Measurements from ENCODE around the gene CALCOCO2.

DNA sequence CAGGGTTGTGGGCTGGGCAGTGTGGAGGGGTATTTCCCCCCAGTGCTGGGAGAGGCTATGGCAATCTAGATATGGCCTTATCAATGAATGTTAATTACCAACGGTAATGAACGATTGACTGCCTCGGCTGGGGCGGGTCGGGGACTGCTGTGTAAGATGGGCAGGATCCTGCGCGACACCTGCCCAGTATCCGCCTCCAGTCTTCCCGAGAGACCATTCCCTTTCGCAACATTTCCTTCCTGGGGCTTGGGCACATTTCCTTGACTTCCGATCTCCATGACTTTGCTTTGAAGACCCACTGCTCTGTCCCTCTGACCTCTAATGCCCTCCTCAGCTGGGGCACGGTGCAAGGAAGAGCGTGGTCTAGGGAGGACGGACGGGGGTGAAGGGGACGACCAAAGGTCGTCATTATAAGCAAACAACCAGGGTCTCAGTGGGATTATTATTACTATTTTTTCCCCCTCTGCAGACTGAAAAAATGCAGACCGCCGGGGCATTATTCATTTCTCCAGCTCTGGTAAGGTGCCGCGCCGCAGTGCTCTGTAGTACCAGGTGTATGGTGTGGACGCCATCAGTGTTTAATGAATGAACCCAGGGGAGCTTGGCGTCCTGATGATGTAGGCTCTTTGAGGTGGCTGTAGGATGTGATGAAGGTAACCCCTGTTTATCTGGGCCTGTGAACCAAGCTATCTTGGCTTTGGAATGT lies 62.3 kb downstream of the CALCOCO2 start:
- TF ChIP-seq, protein P1, sequence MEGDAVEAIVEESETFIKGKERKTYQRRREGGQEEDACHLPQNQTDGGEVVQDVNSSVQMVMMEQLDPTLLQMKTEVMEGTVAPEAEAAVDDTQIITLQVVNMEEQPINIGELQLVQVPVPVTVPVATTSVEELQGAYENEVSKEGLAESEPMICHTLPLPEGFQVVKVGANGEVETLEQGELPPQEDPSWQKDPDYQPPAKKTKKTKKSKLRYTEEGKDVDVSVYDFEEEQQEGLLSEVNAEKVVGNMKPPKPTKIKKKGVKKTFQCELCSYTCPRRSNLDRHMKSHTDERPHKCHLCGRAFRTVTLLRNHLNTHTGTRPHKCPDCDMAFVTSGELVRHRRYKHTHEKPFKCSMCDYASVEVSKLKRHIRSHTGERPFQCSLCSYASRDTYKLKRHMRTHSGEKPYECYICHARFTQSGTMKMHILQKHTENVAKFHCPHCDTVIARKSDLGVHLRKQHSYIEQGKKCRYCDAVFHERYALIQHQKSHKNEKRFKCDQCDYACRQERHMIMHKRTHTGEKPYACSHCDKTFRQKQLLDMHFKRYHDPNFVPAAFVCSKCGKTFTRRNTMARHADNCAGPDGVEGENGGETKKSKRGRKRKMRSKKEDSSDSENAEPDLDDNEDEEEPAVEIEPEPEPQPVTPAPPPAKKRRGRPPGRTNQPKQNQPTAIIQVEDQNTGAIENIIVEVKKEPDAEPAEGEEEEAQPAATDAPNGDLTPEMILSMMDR (IDR thresholded peaks at IDR 0.05 in 2 of 3, conservative IDR thresholded peaks at IDR 0.05 in 1 of 3; ENCODE audit: control insufficient read depth in 2 of 3, extremely low read depth in 1 of 3, insufficient read depth in 1 of 3, low read depth in 3 of 3, low read length in 3 of 3) = no peak
- no peak for TF ChIP-seq POLR2A (IDR thresholded peaks at IDR 0.05; ENCODE audit: low read depth, low read length)
- no peak for TF ChIP-seq ZNF274 (IDR thresholded peaks at IDR 0.05; ENCODE audit: insufficient read depth, insufficient read length)
- no peak; the same call in 1 of the 2 replicates for TF ChIP-seq POLR2AphosphoS5 (IDR thresholded peaks at IDR 0.05; ENCODE audit: low read length)
- TF ChIP-seq ZNF207 (IDR thresholded peaks at IDR 0.05; ENCODE audit: borderline replicate concordance) = 0 out of 2 replicates have a peak, but pooled peaks have one; percentile 28
- no peak for TF ChIP-seq SMC3 (IDR thresholded peaks at IDR 0.05; ENCODE audit: borderline replicate concordance, low read length)
- TF ChIP-seq EZH2 (IDR thresholded peaks at IDR 0.05; ENCODE audit: borderline replicate concordance, control insufficient read depth, low read depth, low read length) = no peak
- TF ChIP-seq TCF12 (IDR thresholded peaks at IDR 0.05; ENCODE audit: low read depth, low read length) = no peak
- TF ChIP-seq, protein P2, sequence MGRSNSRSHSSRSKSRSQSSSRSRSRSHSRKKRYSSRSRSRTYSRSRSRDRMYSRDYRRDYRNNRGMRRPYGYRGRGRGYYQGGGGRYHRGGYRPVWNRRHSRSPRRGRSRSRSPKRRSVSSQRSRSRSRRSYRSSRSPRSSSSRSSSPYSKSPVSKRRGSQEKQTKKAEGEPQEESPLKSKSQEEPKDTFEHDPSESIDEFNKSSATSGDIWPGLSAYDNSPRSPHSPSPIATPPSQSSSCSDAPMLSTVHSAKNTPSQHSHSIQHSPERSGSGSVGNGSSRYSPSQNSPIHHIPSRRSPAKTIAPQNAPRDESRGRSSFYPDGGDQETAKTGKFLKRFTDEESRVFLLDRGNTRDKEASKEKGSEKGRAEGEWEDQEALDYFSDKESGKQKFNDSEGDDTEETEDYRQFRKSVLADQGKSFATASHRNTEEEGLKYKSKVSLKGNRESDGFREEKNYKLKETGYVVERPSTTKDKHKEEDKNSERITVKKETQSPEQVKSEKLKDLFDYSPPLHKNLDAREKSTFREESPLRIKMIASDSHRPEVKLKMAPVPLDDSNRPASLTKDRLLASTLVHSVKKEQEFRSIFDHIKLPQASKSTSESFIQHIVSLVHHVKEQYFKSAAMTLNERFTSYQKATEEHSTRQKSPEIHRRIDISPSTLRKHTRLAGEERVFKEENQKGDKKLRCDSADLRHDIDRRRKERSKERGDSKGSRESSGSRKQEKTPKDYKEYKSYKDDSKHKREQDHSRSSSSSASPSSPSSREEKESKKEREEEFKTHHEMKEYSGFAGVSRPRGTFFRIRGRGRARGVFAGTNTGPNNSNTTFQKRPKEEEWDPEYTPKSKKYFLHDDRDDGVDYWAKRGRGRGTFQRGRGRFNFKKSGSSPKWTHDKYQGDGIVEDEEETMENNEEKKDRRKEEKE (IDR thresholded peaks at IDR 0.05) = no peak
- TF ChIP-seq SREBF2 (IDR thresholded peaks at IDR 0.05; ENCODE audit: low read length) = no peak
- no peak for TF ChIP-seq TARDBP (IDR thresholded peaks at IDR 0.05; ENCODE audit: borderline replicate concordance)
